ENCODE measurements around the gene USP8.
"Not testable (repeated sequence)": the region's sequence is repeated elsewhere in the genome, so short reads cannot be mapped to it uniquely, and the experiment has no call there.

DNA sequence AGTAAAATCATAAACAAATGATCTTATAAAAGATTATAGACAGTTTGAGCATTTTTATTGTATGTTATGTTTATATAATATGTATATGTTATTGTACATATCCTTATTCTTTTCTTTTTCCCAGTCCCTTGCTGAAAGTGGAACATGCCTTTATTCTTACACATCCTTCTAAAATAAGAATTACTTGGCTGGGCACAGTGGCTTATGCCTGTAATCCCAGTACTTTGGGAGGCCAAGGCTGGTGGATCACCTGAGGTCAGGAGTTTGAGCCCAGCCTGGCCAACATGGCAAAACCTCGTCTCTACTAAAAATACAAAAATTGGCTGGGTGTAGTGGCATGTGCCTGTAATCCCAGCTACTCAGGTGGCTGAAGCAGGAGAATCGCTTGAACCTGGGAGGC is 70.3 kb downstream of the USP8 start:
- TF ChIP-seq, protein P1, sequence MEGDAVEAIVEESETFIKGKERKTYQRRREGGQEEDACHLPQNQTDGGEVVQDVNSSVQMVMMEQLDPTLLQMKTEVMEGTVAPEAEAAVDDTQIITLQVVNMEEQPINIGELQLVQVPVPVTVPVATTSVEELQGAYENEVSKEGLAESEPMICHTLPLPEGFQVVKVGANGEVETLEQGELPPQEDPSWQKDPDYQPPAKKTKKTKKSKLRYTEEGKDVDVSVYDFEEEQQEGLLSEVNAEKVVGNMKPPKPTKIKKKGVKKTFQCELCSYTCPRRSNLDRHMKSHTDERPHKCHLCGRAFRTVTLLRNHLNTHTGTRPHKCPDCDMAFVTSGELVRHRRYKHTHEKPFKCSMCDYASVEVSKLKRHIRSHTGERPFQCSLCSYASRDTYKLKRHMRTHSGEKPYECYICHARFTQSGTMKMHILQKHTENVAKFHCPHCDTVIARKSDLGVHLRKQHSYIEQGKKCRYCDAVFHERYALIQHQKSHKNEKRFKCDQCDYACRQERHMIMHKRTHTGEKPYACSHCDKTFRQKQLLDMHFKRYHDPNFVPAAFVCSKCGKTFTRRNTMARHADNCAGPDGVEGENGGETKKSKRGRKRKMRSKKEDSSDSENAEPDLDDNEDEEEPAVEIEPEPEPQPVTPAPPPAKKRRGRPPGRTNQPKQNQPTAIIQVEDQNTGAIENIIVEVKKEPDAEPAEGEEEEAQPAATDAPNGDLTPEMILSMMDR (IDR thresholded peaks at IDR 0.05; ENCODE audit: insufficient read depth, low read depth, low read length) = not testable (repeated sequence)
- not testable (repeated sequence) for TF ChIP-seq EZH2 (IDR thresholded peaks at IDR 0.05; ENCODE audit: insufficient read depth, low read length)

Measured in astrocyte (in vitro differentiated cells and primary cell).